NCI-H345 (cell line): ENCODE measurements around the gene SAMD9L.
A peak's percentile ranks its signal among the peaks of the same experiment; 100 is the strongest.

ENCODE experiments used
- DNase-seq: peaks from one replicate; lab custom pipeline; 2025; lab: John Stamatoyannopoulos, UW

SAMD9L gene

GRCh38 chr7:93148144-93148543 is at the start of gene SAMD9L:
Gene SAMD9L, minus strand, starts transcription at chr7:93148385. Its CDS starts 12,414 bp downstream, at chr7:93135971.
- DNase-seq, result no peak

DNA sequence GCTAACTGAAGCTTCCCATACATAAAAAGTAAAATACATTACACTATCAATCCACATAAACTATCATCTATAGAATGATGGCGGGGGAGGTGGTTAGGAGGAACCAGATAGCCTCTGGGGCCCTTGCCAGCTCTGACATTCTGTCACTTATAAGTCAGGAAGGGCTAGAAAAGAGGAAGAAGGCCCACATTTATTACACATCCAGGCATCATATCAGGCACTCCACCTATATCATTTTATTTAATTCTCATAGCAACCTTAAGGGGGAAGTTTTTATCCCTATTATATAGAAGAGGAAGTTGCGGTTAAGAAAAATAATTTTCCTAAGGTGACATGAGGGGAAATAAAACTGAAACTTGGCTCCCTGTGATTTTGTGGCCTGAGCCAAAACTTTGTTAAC is 48.2 kb upstream of the SAMD9L start:
- no peak for DNase-seq

GRCh38 chr7:93194386-93194785 is 46.2 kb upstream of the SAMD9L start:
- DNase-seq, result no peak

DNA sequence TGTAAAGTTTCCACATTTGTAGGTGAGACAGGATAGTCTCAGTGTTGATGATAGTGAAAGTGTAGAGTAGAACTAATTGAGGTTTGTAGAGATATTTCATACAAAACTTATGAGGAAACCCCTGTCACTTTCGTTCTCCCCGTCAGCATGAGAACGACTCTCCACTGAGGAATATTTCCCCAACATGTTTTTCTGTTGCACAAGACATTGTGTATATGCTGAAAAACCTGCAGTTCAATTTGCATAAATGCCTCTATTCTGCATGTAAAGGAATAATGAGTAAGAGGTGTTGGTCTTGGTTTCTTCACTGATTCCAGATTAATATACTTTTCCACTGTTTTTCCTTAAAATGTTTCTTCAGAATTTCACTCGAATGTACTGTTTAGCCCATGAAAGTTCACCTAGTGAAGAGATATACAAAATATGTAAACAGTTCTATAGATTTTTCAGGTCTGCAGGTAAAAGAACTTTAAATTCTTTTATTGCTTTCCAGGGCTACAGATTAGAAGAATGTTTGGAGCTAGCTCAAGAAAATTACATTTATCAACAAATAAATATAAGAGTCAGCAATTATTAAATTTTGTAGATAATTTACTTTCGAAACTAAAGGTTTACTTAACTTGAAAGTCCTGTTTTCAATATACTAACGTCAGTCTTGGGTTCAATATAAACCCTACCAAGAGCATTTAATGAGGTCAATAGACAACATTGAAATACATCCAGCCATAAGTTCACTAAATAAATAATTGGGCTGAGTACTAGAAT is 40.9 kb upstream of the SAMD9L start:
- DNase-seq, result no peak

DNA sequence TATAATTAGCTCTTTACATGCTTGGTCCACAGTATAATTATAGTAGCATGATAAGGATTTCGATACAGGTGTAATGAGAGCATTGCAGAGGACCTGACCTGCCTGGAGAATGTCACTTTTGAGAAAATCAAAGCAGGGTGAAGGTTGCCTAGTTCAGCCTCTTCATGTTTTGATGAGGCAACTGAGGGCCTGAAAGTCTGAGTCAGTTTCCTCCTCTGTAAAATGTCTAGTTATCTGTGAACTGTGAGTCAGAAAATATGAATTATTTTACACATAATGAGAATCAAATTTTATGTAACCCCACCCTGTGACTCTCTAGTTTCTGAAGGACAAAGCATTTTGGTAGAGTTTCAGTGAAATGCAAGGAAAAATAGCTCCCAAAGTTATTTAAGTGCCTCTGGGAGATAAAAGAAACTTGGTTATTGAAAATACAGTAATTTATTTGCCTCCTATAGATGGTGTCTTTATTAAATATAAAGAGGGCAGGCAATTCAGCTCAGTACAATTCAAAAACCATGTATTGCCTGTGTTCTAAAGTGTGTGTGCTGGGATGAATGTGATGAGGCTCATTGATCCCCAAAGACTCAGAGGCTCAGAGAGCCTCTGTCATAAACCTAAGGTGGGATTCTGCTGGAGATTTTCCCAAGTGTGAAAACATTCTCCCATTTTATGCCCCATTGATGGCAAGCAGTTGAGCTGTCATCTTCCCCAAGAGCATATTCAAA is 37.3 kb upstream of the SAMD9L start:
- DNase-seq, result no peak

DNA sequence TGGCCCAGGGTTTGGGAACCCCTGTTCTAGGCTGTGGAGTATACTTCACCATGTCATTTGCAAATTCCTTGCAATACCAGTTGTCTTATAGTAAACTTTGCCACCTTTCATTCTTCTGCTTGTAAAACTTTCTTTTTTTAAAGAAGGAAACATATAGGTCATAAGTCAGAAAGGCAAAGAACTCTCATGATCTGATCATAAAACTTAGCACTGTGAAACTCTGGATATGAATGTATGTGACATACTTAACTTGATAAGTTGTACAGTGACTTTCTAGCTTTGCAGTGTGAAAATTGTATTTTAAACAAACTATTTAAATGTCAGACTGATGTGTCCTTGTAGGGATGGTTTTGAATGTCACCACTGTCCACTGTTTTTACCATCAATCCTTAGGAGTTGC is 31.0 kb upstream of the SAMD9L start:
- no peak for DNase-seq

DNA sequence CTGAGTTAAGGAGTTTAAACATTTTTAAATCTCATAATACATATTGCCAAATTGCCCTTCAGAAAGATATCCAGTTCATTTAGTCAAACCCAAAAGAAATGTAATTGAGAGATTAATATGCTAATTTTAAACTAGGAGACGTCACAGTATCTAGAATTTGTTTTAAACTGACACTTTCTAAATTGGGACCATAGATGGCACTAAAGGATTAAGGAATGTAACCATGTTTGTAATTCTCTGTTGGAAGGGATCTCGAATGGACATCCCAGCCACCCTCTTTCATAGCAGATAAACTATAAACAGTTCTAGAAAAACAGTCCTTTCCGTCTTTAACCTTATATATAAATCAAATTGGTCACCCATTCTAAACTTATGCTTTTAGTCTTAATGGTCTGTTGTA is 30.0 kb upstream of the SAMD9L start:
- DNase-seq, result peak; percentile 27

DNA sequence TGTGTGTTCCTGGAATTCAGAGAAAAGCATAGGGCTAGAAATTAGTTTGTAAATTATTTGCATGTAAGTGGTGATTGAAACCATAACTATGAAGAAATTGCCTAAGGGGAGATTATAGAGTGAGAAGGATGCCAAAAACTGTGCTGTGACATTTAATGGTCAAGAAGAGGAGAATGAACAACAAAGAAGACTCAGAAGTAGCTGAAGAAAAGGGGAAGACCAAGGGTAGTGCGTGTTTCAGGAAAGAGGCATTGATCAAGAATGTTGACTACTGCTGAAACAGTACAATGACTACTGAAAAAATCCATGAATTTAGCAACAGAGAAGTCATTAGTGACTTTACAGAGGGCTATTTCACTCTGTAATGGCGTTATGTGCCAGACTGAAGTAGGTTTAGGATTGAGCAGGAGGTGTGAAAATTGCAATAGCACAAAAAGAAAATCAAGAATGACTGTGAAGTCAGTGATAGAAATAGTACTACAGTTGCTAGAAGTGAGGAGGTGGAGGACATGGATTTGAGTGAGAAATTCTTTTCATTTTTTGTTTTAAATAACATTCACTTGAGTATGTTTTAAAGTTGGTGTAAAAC is 28.9 kb upstream of the SAMD9L start:
- DNase-seq, result no peak

DNA sequence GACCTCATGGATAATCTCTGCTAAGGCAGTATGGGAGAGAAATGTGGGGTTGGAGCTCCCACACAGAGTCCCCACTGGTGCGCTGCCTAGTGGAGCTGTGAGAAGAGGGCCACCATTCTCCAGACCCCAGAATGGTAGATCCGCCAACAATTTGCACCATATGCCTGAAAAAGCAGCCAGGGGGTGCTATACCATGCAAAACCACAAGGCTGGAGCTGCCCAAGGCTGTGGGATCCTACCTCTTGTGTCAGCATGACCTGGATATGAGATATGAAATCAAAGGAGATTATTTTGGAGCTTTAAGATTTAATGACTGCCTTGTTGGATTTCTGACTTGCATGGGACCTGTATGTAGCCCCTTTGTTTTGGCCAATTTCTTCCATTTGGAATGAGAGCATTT is 27.0 kb upstream of the SAMD9L start:
- DNase-seq, result no peak

DNA sequence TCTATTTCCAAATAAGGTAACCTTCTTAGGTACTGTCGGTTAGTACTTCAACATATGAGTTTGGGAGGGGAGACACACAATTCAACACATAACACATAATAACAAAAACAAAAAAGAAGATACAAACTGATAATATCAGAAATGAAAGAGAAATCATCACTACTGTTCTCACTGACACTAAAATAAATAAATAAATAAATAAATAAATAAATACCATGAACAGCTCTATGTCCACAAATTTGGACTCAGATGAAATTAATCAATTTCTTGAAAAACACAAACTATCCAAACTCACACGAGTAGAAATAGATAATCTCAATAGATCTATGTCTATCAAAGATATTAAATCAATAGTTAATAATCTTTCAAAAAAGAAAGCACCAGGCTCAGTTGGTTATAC is 24.5 kb upstream of the SAMD9L start:
- DNase-seq, result no peak

DNA sequence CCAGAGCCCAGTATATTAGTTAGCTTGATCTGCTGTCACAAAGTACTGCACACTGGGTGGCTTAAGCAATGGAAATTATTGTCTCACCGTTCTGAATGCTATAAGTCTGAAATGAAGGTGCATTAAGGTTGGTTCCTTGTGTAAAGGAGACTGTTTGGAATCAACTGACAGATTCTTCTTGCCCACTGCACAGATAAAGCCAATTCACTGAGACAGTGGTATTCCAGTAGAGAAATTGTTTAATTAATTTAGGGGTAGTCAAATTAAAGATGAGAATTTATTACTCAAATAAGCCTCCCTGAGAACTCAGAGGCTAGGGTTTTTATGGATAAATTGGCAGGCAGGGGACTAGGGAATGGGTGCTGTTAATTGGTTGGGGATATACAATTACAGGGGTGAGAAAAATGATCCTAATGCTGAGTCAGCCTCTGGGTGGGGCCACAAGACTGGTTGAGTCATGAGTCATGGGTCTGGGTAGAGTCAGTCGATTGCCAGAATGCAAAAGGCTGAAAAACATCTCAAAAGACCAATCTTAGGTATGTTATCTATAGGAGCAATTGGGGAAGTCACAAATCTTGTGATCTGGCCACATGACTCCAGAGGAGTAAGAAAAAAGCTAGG is 23.5 kb upstream of the SAMD9L start:
- no peak for DNase-seq

GRCh38 chr7:93165447-93165846 is 17.3 kb upstream of the SAMD9L start:
- DNase-seq, result no peak

DNA sequence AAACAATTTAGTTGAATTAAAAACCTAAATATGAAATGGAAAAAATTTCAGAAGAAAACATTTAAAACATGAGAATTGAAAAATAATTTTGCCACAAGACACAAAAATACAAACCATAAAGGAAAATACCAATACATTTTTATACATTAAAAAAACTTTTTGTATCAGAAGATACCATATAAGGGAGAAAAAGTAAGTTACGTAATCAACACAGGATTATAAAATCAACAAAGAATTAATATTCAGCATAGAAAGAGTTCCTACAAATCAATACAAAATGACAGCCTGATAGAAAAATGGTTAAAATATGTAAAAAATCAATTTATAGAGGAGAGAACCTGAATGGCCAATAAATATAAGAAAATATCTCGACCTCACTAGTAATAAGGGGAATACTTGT is 16.6 kb upstream of the SAMD9L start:
- DNase-seq, result no peak

- DNase-seq, result no peak
These were observed 13.1 kb upstream of the SAMD9L start for GRCh38 chr7:93161181-93161762.

GRCh38 chr7:93160410-93160809 is 12.2 kb upstream of the SAMD9L start:
- DNase-seq, result no peak

DNA sequence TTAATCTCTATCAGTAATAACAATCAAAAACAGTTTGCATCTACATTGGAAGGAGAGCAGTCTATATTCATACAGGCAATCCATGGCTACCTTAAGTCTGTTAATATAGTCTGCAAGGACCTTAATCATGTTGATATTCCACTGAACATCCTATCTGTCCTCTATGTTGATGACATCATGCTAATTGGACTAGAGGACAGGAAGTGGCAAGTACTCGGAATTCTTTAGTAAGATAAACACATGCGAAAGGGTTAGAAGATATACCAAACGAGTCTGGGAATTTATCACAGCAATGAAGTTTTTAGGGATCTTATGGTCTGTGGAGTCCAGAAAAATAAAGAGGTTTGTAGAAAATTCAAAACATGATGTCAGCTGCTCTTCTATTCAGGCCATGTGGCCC is 11.3 kb upstream of the SAMD9L start:
- DNase-seq, result no peak

DNA sequence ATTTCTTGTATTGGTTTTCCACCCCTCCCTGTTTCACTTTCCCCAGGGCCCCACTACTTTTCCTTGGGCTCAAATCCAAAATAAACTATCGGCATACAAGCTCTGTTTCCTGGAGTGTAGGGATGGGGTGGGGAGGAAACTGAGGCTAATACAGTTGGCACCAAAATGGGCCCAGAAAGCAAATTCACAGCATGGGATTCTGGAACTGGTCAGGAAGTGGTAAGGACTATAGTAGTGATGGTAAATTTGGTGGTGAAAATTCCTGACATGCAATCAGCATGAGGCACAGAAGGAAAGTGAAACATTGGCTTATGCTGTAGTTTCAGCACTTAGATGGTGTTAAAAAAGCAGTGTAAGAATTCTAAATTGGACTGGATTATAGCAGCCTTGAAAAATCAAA is 8.7 kb upstream of the SAMD9L start:
- no peak for DNase-seq

DNA sequence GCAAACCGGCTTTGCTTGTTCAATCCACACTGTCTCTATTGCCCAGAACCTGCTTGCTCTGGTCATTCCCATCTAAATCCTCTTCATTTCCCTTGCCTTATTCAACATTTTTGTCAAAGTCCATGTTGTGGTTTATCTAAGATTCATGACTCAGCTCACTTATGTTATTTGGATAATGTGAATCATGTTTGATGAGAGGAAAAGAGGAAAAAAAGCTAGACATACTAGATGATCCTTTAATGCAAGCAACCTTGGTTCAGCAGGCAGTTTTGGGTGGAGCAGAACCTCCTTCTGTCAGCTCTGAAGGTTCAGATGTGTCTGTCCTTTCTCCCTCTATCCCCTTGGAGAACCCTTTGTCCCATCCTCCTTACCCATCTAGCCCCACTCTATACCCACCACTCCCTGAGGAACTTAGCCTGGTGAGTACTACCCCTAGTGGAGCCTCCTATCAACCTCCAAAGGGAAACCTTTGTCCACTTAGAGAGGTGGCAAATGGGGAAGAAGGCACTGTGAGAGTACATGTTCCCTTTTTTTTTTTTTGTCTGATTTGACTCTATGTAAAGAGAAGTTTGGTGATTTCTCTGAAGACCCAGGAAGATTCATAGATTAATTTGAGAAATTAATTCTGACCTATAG is 2.1 kb upstream of the SAMD9L start:
- DNase-seq, result no peak

DNA sequence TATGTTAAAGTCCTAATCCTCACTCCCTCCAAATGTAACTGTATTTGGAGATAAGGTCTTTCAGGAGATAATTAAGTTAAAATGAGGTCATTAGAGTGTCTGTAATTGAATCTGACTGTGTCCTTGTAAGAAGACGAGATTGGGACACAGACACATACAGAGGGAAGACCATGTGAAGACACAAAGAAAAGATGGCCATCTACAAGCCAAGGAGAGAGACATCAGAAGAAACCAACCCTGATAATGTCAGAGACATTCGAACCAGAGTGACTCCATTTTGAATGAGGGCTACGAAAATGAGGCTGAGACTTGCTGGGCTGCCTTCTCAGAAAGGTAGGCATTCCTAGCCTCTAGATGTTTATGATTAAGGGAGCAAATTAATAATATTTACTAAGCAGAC is 542 bp upstream of the SAMD9L start:
- DNase-seq, result no peak

GRCh38 chr7:93147363-93147762 is 822 bp downstream of the SAMD9L start:
- DNase-seq, result no peak

- no peak for DNase-seq
These were observed 1.6 kb downstream of the SAMD9L start for GRCh38 chr7:93146472-93147141.
